HAP-1 (cell line): ENCODE measurements around the gene EZH1.
A peak's percentile ranks its signal among the peaks of the same experiment; 100 is the strongest.

Experiments used
- DNase-seq, 2 experiments: peaks; one replicate each; pipeline ENCODE4 v3.0.0-alpha.2; 2016 to 2020; ENCODE audit warnings: low spot score in 2 of 2
- H3K27me3 ChIP-seq: fragments of 250-450 bp; sonication (Bioruptor Pico); 2 replicates; pipeline ENCODE4 v1.5.1; 2020; ENCODE audit warnings: low read depth, mild to moderate bottlenecking, moderate library complexity
- H3K36me3 ChIP-seq: fragments of 250-450 bp; sonication (Bioruptor Pico); replicated peaks from 2 replicates; pipeline ENCODE4 v1.5.1; 2020; ENCODE audit warnings: mild to moderate bottlenecking
- H3K4me1 ChIP-seq: fragments of 250-450 bp; sonication (Bioruptor Pico); 2 replicates; pipeline ENCODE4 v1.5.1; 2020; ENCODE audit warnings: mild to moderate bottlenecking
- H3K4me3 ChIP-seq: fragments of 250-450 bp; sonication (Bioruptor Pico); 2 replicates; pipeline ENCODE4 v1.5.1; 2020; ENCODE audit warnings: mild to moderate bottlenecking, moderate library complexity
- H3K9me3 ChIP-seq: fragments of 250-450 bp; sonication (Bioruptor Pico); 2 replicates; pipeline ENCODE4 v1.5.1; 2020; ENCODE audit warnings: mild to moderate bottlenecking, moderate library complexity
- in situ Hi-C: fragments of 300-500 bp; cut with MboI; formaldehyde crosslinking; loops from 3 replicates; pipeline ENCODE4 v1.14.3; 2020; ENCODE audit warnings: low sequenced_read_pairs, inconsistent platforms, mixed read lengths

The EZH1 gene

DNA sequence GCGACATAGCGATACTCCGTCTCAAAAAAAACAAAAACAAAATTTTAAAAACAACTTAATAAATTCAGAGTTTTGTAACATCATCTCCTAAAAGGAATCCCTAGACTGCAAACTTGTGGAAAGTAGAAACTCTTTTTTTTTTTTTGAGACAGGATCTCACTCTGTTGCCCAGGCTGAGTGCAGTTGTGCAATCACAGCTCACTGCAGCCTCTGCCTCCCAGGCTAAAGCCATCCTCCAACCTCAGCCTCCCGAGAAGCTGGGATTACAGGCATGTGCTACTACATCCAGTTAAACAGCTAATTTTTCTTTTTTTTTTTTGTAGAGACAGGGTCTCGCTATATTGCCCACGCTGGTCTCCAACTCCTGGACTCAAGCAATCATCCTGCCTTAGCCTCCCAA is 19.7 kb downstream of the EZH1 start:
- Histone ChIP-seq H3K9me3 (no peaks in the 10 kb centered on the region), H3K27me3 (no peaks in the 10 kb centered on the region), H3K4me1 (no peaks in the 10 kb centered on the region), H3K36me3 (peaks cover 43% of the 10 kb centered on the region), H3K4me3 (no peak overlapping the region)
- DNase-seq = no peak
- in situ Hi-C loops = no loop called here

DNA sequence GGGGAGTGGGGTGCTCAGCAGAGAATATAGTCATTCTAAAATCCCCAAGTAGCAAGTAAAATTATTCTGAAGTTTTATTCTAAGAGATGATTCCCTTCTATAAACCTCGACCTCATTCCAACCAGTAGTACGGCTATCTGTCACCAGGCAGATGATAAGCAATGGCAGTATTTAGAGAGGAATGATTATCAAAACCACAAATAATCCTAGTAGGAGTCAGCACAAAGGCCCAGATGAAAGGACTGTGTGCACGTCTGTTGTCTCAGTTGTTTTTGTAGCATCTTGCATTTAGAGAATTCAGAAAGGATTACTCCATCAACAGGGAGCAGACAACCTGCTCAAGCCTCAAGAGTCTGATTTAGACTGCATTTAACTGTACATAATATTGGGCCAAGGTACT is 21.2 kb downstream of the EZH1 start:
- in situ Hi-C loops = no loop called here
- peaks cover 54% of the 10 kb centered on the region for H3K36me3 ChIP-seq
- no peak overlapping the region for H3K4me3 ChIP-seq
- no peak for DNase-seq
- no peaks in the 10 kb centered on the region for H3K4me1 ChIP-seq
- H3K9me3 ChIP-seq = no peaks in the 10 kb centered on the region
- H3K27me3 ChIP-seq = no peaks in the 10 kb centered on the region

DNA sequence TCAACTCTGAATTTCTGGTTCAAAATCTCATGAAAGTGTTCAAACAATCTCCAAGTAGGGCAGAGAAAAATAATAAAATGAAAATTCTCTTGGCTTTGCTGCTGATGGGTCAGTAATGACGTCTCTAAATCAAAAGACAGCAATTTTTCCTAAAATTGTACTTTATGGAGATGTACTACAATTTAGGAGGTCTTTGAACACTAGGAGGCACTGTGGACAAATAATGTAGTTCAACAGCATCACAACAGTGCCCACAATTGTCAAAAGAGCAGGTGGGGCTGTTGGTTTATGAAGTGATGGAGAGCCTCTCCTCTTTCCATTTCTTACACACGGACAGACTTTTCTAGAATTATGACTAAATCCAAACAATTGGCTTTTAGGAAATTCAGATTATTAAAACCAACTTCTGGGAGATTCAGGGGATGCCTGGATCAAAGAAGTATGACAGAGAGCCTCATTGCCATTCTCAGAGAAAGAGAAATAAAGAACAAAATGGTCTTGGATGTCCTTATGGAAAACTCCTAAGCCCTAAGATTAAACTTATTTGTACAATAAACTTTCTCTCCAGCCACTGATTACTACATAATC is 23.8 kb downstream of the EZH1 start:
- peak; percentile 54 to 69 for DNase-seq

DNA sequence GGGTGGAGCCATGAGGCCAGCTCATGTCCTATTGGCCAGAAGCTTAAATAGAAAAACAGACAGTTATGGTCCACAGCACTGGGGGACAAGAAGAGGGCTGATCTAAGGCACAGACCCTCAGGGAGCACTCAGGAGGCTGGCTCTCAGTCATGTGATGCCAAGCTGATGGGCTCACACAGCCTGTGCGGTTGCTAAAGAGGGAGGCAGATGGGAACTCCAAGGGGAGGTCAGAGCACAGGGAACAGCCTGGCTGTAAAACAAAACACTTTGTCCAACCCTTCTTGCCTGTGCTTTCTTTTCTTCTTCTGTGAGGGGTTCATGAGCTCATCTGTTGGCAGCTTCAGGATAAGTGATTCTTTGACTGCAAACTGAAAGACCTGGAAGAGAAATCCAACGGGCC is 35.3 kb downstream of the EZH1 start:
- DNase-seq = no peak
- Histone ChIP-seq H3K4me3 (no peak overlapping the region), H3K9me3 (no peaks in the 10 kb centered on the region), H3K4me1 (no peaks in the 10 kb centered on the region), H3K27me3 (no peaks in the 10 kb centered on the region), H3K36me3 (peaks cover 68% of the 10 kb centered on the region)
- in situ Hi-C loops = no loop called here

More for the DNA sequence above, 23.8 kb downstream of the EZH1 start:
- in situ Hi-C loops = no loop called here
- peaks cover 54% of the 10 kb centered on the region for H3K36me3 ChIP-seq
- no peaks in the 10 kb centered on the region for H3K4me1 ChIP-seq
- no peaks in the 10 kb centered on the region for H3K27me3 ChIP-seq
- no peaks in the 10 kb centered on the region for H3K9me3 ChIP-seq
- H3K4me3 ChIP-seq = no peak overlapping the region

DNA sequence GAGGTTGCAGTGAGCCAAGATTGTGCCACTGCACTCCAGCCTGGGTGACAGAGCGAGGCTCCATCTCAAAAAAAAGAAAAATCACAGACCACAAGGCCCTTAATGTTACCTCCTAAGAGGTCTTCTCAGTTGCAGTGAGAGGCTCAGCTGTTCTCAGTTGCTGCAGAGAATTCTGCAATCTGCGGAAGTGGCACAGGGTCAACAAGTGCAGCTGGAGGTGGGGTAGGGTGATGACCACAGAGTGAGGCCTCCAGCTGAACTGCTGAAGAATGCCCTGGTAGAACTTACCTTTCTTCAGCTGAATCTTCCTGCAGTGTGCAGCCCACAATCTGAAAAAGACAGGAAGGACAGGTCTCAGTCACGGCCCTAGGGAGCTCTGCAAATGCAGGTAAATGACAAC is 36.3 kb downstream of the EZH1 start:
- Histone ChIP-seq H3K4me3 (no peak overlapping the region), H3K9me3 (no peaks in the 10 kb centered on the region), H3K36me3 (peaks cover 78% of the 10 kb centered on the region), H3K27me3 (no peaks in the 10 kb centered on the region), H3K4me1 (no peaks in the 10 kb centered on the region)
- in situ Hi-C loops = no loop called here
- no peak for DNase-seq

DNA sequence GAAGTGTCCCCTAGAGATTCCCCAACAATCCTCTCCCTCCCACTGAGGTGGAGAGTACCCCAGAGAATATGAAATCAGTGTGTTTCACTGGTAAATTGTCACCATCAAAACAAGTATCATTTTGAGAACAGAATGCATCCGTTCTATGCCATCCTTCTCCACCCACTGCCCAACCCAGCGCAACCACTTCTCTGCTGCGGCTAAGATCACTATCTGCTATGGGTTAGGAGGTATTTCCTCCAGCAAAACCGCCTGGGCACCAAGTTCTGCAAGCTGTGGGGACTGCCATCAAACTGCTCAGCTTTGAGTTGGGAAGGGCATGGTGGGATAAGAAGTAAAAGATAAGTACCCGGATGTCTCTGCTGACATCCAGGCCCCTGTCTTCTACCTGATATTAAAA is 38.1 kb downstream of the EZH1 start:
- Histone ChIP-seq H3K9me3 (no peaks in the 10 kb centered on the region), H3K4me3 (no peak overlapping the region), H3K36me3 (peaks cover 83% of the 10 kb centered on the region), H3K4me1 (no peaks in the 10 kb centered on the region), H3K27me3 (no peaks in the 10 kb centered on the region)
- no peak for DNase-seq
- in situ Hi-C loops = no loop called here

DNA sequence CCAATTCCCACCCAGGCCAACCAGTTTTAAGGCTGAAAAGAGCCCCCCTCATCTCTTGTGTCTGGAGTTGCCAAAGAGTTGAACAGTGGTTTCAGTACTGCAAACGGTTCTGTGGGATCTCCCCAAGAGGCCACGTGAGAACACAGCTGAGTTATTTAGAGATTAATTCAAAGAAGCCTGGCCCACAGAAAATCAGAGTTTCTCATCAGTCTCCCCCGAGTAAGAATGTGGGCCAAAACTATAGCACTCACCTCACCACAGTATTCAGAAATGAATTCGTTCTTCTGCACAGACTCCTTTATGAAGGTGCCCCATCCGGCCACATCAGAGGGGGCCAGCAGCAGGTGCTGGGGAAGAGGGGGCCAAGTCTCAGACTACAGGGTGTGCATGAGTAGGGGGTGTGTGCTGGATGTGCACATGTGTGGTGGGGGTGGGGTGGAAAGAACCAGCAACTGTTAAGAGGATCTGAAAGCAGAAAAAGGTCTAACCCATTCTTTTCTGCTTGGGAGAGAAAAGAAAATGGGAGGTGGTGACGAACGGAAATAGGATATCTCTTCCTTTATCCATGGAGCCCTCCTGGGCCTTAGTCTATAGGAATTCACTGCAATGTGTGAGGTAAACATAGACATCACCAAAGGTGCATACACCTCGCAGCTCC is 39.9 kb downstream of the EZH1 start:
- no peak overlapping the region for H3K4me3 ChIP-seq
- H3K9me3 ChIP-seq = no peaks in the 10 kb centered on the region
- DNase-seq = no peak
- no peaks in the 10 kb centered on the region for H3K4me1 ChIP-seq
- H3K27me3 ChIP-seq = no peaks in the 10 kb centered on the region
- peaks cover 91% of the 10 kb centered on the region for H3K36me3 ChIP-seq
- in situ Hi-C loops = no loop called here

DNA sequence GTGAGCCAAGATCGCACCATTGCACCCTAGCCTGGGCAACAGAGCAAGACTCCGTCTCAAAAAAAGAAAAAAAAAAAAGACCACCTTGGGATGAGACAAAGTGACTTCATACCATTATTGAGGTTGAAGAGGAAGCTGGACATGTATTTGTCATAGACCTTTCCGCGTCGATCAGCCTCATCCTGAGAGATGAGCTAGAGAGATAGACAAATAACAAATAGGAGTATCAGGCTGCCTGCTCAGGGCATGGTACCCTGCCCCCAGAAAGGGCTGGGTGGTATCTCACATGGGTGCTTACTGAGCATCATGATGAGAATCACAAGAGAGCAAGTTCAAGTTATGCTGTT is 40.4 kb downstream of the EZH1 start:
- peaks cover 89% of the 10 kb centered on the region for H3K36me3 ChIP-seq
- in situ Hi-C loops = no loop called here
- H3K4me1 ChIP-seq = no peaks in the 10 kb centered on the region
- no peaks in the 10 kb centered on the region for H3K27me3 ChIP-seq
- H3K9me3 ChIP-seq = no peaks in the 10 kb centered on the region
- no peak overlapping the region for H3K4me3 ChIP-seq
- DNase-seq = no peak

DNA sequence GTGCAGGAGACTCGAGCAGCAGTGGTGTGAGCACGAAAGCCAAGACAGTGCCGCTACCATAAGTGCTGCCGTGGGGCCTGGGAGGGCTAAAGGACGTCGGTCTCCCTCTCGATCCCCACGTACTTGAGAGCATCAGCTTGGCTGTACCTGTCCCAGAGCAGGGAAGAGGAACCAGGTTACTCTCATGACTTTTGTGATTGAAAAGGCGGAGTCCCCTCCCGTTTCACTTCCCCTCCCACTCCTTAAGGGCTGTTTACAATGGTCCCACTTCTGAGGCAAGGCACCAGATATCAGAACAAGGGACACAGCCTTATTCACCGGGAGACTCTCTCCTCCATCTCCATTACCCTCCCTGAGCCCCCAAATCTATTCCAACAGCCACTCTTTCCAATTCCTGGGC is 42.4 kb downstream of the EZH1 start:
- Histone ChIP-seq H3K9me3 (no peaks in the 10 kb centered on the region), H3K4me1 (no peaks in the 10 kb centered on the region), H3K27me3 (no peaks in the 10 kb centered on the region), H3K36me3 (peaks cover 80% of the 10 kb centered on the region), H3K4me3 (no peak overlapping the region)
- in situ Hi-C loops = no loop called here
- no peak for DNase-seq

DNA sequence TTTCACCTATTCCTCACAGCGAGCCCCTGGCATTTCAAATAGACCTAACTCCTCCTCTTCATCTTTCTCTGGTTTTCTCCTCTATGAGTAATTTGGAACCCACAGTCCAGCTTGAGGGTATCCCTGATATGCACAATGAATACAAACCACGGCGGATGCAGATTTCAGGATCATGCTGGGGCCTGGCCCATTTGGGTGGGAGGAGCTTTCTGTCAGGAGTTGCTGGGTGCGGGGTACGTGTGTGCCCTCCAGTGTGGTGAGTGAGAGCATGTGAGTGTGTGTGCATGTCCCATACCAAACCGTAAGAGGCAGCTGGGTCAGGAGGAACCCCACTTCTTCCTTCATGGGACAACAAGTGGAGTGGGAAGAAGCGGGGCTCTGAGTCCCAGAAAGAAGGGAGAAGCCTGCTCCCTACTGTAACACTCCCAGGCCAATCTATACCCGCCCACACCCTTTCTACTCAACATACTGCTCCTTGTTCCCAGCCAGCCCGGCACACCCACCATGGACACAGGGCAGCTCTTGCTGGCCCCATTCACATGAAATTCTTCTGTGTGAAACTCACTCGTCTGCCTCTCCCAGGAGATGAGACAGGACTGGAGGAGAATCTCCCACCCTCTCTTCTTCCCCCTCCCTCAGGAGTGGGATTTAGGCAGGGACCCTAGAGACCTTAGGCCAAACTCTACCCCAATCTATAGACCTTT is 44.1 kb downstream of the EZH1 start:
- Histone ChIP-seq H3K9me3 (no peaks in the 10 kb centered on the region), H3K4me3 (no peak overlapping the region), H3K4me1 (no peaks in the 10 kb centered on the region), H3K27me3 (no peaks in the 10 kb centered on the region), H3K36me3 (peaks cover 77% of the 10 kb centered on the region)
- DNase-seq = no peak
- in situ Hi-C loops = no loop called here

DNA sequence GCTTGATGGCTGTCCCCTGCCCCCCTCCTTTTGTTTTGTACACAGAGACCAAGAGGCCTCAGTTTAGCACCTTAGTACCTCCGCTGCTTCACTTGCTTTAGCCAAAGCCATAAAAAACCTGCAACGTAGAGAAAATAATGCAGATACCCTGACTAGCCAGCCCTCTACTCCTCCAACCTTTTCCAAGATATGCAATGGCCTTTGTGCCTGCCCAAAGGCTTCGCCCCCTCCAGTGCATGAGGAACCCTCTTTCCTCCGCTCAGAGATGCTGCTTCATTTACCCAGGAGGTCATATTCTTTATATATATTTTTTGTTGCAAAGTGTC is 45.5 kb downstream of the EZH1 start:
- no peak for DNase-seq
- H3K4me3 ChIP-seq = no peak overlapping the region
- H3K4me1 ChIP-seq = no peaks in the 10 kb centered on the region
- H3K27me3 ChIP-seq = no peaks in the 10 kb centered on the region
- no peaks in the 10 kb centered on the region for H3K9me3 ChIP-seq
- H3K36me3 ChIP-seq = peaks cover 75% of the 10 kb centered on the region
- in situ Hi-C loops = no loop called here

DNA sequence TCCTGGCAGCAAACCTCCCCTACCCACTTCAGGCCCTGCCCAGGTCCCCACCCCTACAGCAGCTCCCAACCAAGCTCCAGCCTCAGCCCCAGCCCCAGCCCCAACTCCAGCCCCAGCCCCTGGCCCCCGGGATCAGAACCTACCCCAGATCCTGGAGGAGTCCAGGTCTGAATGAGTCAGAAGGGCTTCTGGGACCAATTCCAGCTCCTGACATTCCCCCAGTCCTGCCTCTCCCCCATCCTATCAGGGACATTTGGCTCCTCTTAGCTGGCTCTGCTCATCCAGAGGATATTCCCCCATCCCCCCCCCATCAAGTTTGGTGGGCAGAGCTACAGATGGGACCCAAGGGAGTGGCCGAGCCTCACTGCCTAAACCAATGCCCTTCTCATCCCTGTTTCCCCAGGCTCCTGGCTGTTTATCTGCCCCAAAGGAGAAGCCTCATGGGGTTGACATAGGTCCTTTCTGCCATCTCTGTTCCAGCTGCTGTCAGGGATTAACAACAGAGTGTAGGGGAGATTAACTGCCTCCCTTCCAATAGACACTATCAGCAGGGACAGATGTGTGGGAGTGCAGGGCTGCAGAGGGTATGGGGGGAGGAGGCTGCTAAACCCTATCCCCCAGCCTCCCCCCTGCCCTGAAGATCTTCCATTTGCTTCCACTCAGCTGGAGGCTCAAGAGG is 46.0 kb downstream of the EZH1 start:
- H3K4me3 ChIP-seq = no peak overlapping the region
- in situ Hi-C loops = no loop called here
- H3K9me3 ChIP-seq = no peaks in the 10 kb centered on the region
- H3K4me1 ChIP-seq = no peaks in the 10 kb centered on the region
- peaks cover 70% of the 10 kb centered on the region for H3K36me3 ChIP-seq
- DNase-seq = no peak
- no peaks in the 10 kb centered on the region for H3K27me3 ChIP-seq

DNA sequence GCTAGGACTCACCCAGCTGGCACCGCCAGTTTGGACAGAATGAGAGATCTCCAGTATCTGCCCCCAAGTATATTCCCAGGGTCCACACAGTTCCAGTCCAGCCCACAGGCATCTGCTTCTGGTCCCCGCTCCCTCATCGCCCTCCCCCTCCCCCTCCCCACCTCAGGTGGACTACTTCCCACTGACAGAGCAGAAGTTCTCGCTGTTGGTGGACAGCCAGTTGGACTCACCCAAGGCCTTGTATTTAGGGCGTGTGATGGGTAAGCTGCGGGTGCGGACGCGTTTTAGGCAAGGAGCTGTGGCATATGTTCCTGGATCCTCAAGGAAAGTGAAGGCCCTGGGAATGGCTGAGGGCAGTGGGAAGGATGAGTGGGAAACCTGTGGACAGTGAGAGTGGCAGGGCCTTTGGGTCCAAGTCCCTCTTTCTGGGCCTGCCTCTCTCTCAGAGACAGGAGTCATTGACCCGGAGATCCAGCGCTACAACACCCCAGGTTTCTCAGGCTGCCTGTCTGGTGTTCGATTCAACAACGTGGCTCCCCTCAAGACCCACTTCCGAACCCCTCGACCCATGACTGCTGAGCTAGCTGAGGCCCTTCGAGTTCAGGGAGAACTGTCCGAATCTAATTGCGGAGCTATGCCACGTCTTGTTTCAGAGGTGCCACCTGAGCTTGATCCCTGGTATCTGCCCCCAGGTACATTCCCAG is 47.6 kb downstream of the EZH1 start:
- H3K36me3 ChIP-seq = peaks cover 65% of the 10 kb centered on the region
- no peaks in the 10 kb centered on the region for H3K9me3 ChIP-seq
- no peaks in the 10 kb centered on the region for H3K27me3 ChIP-seq
- no peaks in the 10 kb centered on the region for H3K4me1 ChIP-seq
- in situ Hi-C loops = no loop called here
- H3K4me3 ChIP-seq = no peak overlapping the region
- DNase-seq = no peak

DNA sequence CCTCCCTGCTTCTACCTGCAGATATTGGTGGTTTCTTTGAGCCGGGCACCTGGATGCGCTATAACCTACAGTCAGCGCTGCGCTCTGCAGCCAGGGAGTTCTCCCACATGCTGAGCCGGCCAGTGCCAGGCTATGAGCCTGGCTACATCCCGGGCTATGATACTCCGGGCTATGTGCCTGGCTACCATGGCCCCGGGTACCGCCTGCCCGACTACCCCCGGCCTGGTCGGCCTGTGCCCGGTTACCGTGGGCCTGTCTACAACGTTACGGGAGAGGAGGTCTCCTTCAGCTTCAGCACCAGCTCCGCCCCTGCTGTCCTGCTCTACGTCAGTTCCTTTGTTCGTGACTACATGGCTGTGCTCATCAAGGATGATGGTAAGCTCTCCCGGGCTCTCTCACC is 49.3 kb downstream of the EZH1 start:
- Histone ChIP-seq H3K27me3 (no peaks in the 10 kb centered on the region), H3K36me3 (peaks cover 68% of the 10 kb centered on the region), H3K4me1 (no peaks in the 10 kb centered on the region), H3K9me3 (no peaks in the 10 kb centered on the region), H3K4me3 (no peak overlapping the region)
- in situ Hi-C loops = no loop called here
- no peak for DNase-seq
